Spleen (tissue), 11 donors: ENCODE results near the gene GRID2. TPM values are rescaled to one million over a fixed set of nuclear protein-coding genes. Genes with fewer than 3 reads are reported as not detected.
A peak's percentile ranks its signal among the peaks of the same experiment; 100 is the strongest.

Source experiments
- DNase-seq: peaks from one replicate; pipeline ENCODE4 v3.0.0-alpha.2; 2020
- H3K27ac ChIP-seq, 8 donors: fragments of 200-600 bp; sonication (generic) in 7 of 8; 1 replicate in 4 of 8; 2 replicates in 4 of 8; pipeline versions ENCODE4 v1.5.0 to v1.8.0; 2016 to 2021; ENCODE audit warnings: inconsistent platforms in 4 of 8, mild to moderate bottlenecking in 4 of 8, moderate library complexity in 1 of 8
- H3K27me3 ChIP-seq, 7 donors: fragments of 200-600 bp; sonication (generic) in 6 of 7; replicated peaks in 1 of 7; 1 replicate in 4 of 7; 2 replicates in 3 of 7; pipeline versions ENCODE4 v1.5.0 to v1.8.0; 2016 to 2021; ENCODE audit warnings: inconsistent platforms in 3 of 7, mild to moderate bottlenecking in 1 of 7
- H3K36me3 ChIP-seq, 6 donors: fragments of 200-600 bp; sonication (generic) in 5 of 6; 1 replicate in 4 of 6; 2 replicates in 2 of 6; pipeline versions ENCODE4 v1.5.0 to v1.8.0; 2016 to 2021; ENCODE audit warnings: inconsistent platforms in 2 of 6
- H3K4me1 ChIP-seq, 6 donors: fragments of 200-600 bp; sonication (generic) in 5 of 6; 1 replicate in 3 of 6; 2 replicates in 3 of 6; pipeline versions ENCODE4 v1.5.0 to v1.8.0; 2016 to 2021; ENCODE audit warnings: inconsistent platforms in 3 of 6
- H3K4me3 ChIP-seq, 8 donors: fragments of 200-600 bp; sonication (generic) in 7 of 8; 1 replicate in 4 of 8; 2 replicates in 4 of 8; pipeline versions ENCODE4 v1.5.0 to v1.8.0; 2016 to 2021; ENCODE audit warnings: inconsistent platforms in 4 of 8, mild to moderate bottlenecking in 4 of 8, moderate library complexity in 2 of 8
- H3K9me3 ChIP-seq, 8 donors: fragments of 200-600 bp; sonication (generic) in 7 of 8; 1 replicate in 4 of 8; 2 replicates in 4 of 8; pipeline versions ENCODE4 v1.5.0 to v1.8.0; 2016 to 2021; ENCODE audit warnings: inconsistent platforms in 4 of 8
- CTCF ChIP-seq, 11 experiments: fragments of 200-600 bp in 7 of 11; fragments of 450-650 bp in 4 of 11; sonication (generic) in 4 of 11; IDR thresholded peaks in 8 of 11; conservative IDR thresholded peaks in 3 of 11; 1 replicate in 7 of 11; 2 replicates in 4 of 11; pipeline versions ENCODE4 v1.4.0 to v1.8.0; 2016 to 2021; ENCODE audit warnings: antibody characterized with exemption in 11 of 11, inconsistent platforms in 4 of 11, mild to moderate bottlenecking in 1 of 11
- POLR2A ChIP-seq, 3 donors: fragments of 450-650 bp; IDR thresholded peaks; one replicate each; pipeline ENCODE4 v1.5.1; 2017; ENCODE audit warnings: antibody characterized with exemption in 3 of 3, mild to moderate bottlenecking in 1 of 3
- POLR2AphosphoS5 ChIP-seq, 3 donors: sonication (generic); formaldehyde crosslinking; IDR thresholded peaks; one replicate each; pipeline ENCODE4 v1.5.1; 2017; ENCODE audit warnings: antibody characterized with exemption in 3 of 3
- WGBS, 5 donors: extraction: QIAGEN DNeasy Blood & Tissue Kit in 3 of 5; methylation state at CpG; one replicate each; pipeline versions ENCODE4 v1.1.5 to v1.1.7; 2013 to 2018; 5-methylcytosine and 5-hydroxymethylcytosine counted together
- intact Hi-C: fragments of 100-400 bp; cut with DNase I; formaldehyde crosslinking; loops from one replicate; pipeline ENCODE4 v1.15.0; 2023; ENCODE audit warnings: low total_unique reads
- polyA plus RNA-seq, 3 donors: library from polyadenylated mRNA; stranded (reverse); fragments of 200-250 nt; gene quantifications; one replicate each; pipeline ENCODE4 v1.2.1, GENCODE V29; 2013
- total RNA-seq, 7 donors: library from RNA; depleted of rRNA in 3 of 7; stranded (reverse); fragments of >200 nt in 3 of 7; fragmentation: NEBNext Ultra II Directional in 4 of 7; extraction: Animal tissue kit (Norgen Biotek cat#: 25700) in 4 of 7; gene quantifications; one replicate each; pipeline versions ENCODE4 v1.1.0 to v1.2.1, GENCODE V29; 2016 to 2021
- donor health status: healthy with polysubstance abuse.
- donor health status: DM: no; HTN: no; CAD: no; lungs with moderate emphysema.
- donor health status: DM: no; HTN: no; CAD: no.
- donor health status: Bipolar disorder and iron deficiency.
- donor health status: healthy.
- donor health status: DM: no; HTN: no; CAD: no.
- donor health status: DM: yes; HTN: yes; CAD: no.

GRID2 gene
- total and polyA plus RNA-seq, 10 donors: 0.03 to 0.92 (median 0.22) TPM; not detected in 4

- H3K4me3 ChIP-seq: peak overlapping the region in 7 of 8 donors; percentile 15 to 54 (median 25)
- peaks cover 8 to 29% (median 25%) of the 10 kb centered on the region in 6 donors for H3K4me1 ChIP-seq
- no peak overlapping the region for H3K27ac ChIP-seq
- intact Hi-C loops: no loop called here
- no peak for DNase-seq
- TF ChIP-seq POLR2A (IDR thresholded peaks at IDR 0.05) (no peak), POLR2AphosphoS5 (IDR thresholded peaks at IDR 0.05) (no peak), CTCF (IDR thresholded peaks at IDR 0.05 in 8 of 11, conservative IDR thresholded peaks at IDR 0.05 in 3 of 11) (no peak)
- no peaks in the 10 kb centered on the region for H3K9me3 ChIP-seq
- peaks cover 4 to 71% (median 45%) of the 10 kb centered on the region in 7 donors for H3K27me3 ChIP-seq
- 0 to 6% (median 4%) methylated on average over 7 to 15 of the region's 15 CpGs for WGBS, 5 donors
- no peaks in the 10 kb centered on the region for H3K36me3 ChIP-seq
These were observed 2.2 kb downstream of the GRID2 start for GRCh38 chr4:92305878-92306520.

GRCh38 chr4:92307181-92307580 lies 3.4 kb downstream of the GRID2 start:
- H3K9me3 ChIP-seq: no peaks in the 10 kb centered on the region
- no peak for DNase-seq
- no peaks in the 10 kb centered on the region for H3K36me3 ChIP-seq
- no peak overlapping the region for H3K4me3 ChIP-seq
- intact Hi-C loops: no loop called here
- H3K27me3 ChIP-seq: peaks cover 4 to 59% (median 44%) of the 10 kb centered on the region in 7 donors
- no peak for TF ChIP-seq POLR2AphosphoS5 (IDR thresholded peaks at IDR 0.05)
- no peak for TF ChIP-seq CTCF (IDR thresholded peaks at IDR 0.05 in 8 of 11, conservative IDR thresholded peaks at IDR 0.05 in 3 of 11)
- no peak for TF ChIP-seq POLR2A (IDR thresholded peaks at IDR 0.05)
- peaks cover 8 to 29% (median 25%) of the 10 kb centered on the region in 6 donors for H3K4me1 ChIP-seq
- WGBS, 5 donors: 89 to 97% (median 93%) methylated on average over 2 of the region's 2 CpGs
- no peak overlapping the region for H3K27ac ChIP-seq

- peaks cover 8 to 29% (median 25%) of the 10 kb centered on the region in 6 donors for H3K4me1 ChIP-seq
- TF ChIP-seq POLR2A (IDR thresholded peaks at IDR 0.05) (no peak), CTCF (IDR thresholded peaks at IDR 0.05 in 8 of 11, conservative IDR thresholded peaks at IDR 0.05 in 3 of 11) (no peak), POLR2AphosphoS5 (IDR thresholded peaks at IDR 0.05) (no peak)
- no peak overlapping the region for H3K4me3 ChIP-seq
- peaks cover 4 to 52% (median 37%) of the 10 kb centered on the region in 7 donors for H3K27me3 ChIP-seq
- H3K36me3 ChIP-seq: no peaks in the 10 kb centered on the region
- DNase-seq: no peak
- H3K9me3 ChIP-seq: no peaks in the 10 kb centered on the region
- intact Hi-C loops: no loop called here
- WGBS, 5 donors: 66 to 77% (median 73%) methylated on average over 4 of the region's 4 CpGs
- no peak overlapping the region for H3K27ac ChIP-seq
These were observed 4.1 kb downstream of the GRID2 start for GRCh38 chr4:92307866-92308265.

- 91 to 97% (median 96%) methylated on average over 1 of the region's 1 CpG for WGBS, 5 donors
- TF ChIP-seq POLR2AphosphoS5 (IDR thresholded peaks at IDR 0.05) (no peak), CTCF (IDR thresholded peaks at IDR 0.05 in 8 of 11, conservative IDR thresholded peaks at IDR 0.05 in 3 of 11) (no peak), POLR2A (IDR thresholded peaks at IDR 0.05) (no peak)
- Histone ChIP-seq H3K4me3 (no peak overlapping the region), H3K36me3 (no peaks in the 10 kb centered on the region), H3K4me1 (no peaks in the 10 kb centered on the region), H3K27ac (no peak overlapping the region), H3K27me3 (no peaks in the 10 kb centered on the region), H3K9me3 (no peaks in the 10 kb centered on the region)
- no peak for DNase-seq
- intact Hi-C loops: no loop called here
These were observed 13.3 kb downstream of the GRID2 start for GRCh38 chr4:92317047-92317446.
